Pancreas (tissue), 10 donors: ENCODE measurements around the gene SMOC2. TPM values are rescaled to one million over a fixed set of nuclear protein-coding genes. Genes with fewer than 3 reads are reported as not detected.

ENCODE experiments used
- ATAC-seq, 4 donors: fragments of 200-7000 bp; cut with Tn5 transposase; one replicate each; pipeline versions ENCODE4 v1.8.0 to v1.9.1; 2020; ENCODE audit warnings: mild to moderate bottlenecking in 4 of 4, moderate library complexity in 4 of 4
- DNase-seq, 6 donors: peaks; one replicate each; pipeline ENCODE4 v3.0.0-alpha.2; 2020
- FAIRE-seq: peaks from 2 replicates; lab custom pipeline; 2012; peaks lifted over from hg19 to GRCh38; lab: Jason Lieb, UNC
- H3K27ac ChIP-seq, 4 donors: fragments of 200-600 bp; sonication (generic); 1 replicate in 3 of 4; 2 replicates in 1 of 4; pipeline versions ENCODE4 v1.5.0 to v1.8.0; 2020
- H3K27me3 ChIP-seq, 4 donors: fragments of 200-600 bp; one replicate each; pipeline ENCODE4 v1.8.0; 2021
- H3K36me3 ChIP-seq, 3 donors: fragments of 200-600 bp; sonication (generic) in 1 of 3; one replicate each; pipeline versions ENCODE4 v1.5.0 to v1.8.0; 2020 to 2021
- H3K4me1 ChIP-seq, 3 donors: fragments of 200-600 bp; one replicate each; pipeline ENCODE4 v1.8.0; 2021
- H3K4me3 ChIP-seq, 4 donors: fragments of 200-600 bp; sonication (generic) in 2 of 4; one replicate each; pipeline versions ENCODE4 v1.5.0 to v1.8.0; 2020 to 2021
- H3K9me3 ChIP-seq, 4 donors: fragments of 200-600 bp; one replicate each; pipeline ENCODE4 v1.8.0; 2021
- CTCF ChIP-seq, 4 donors: fragments of 200-600 bp; sonication (generic) in 3 of 4; IDR thresholded peaks; one replicate each; pipeline versions ENCODE4 v1.5.0 to v1.8.0; 2021; ENCODE audit warnings: antibody characterized with exemption in 4 of 4
- WGBS, 2 donors: extraction: QIAGEN DNeasy Blood & Tissue Kit; methylation state at CpG; one replicate each; pipeline ENCODE4 v1.1.7; 2013; 5-methylcytosine and 5-hydroxymethylcytosine counted together
- intact Hi-C, 3 donors: fragments of 100-400 bp; cut with DNase I; formaldehyde crosslinking; loops; one replicate each; pipeline versions ENCODE4 v1.11.1 to v1.14.2; 2022
- polyA plus RNA-seq, 2 donors: library from polyadenylated mRNA; stranded (reverse); fragments of 200-250 nt; gene quantifications; one replicate each; pipeline ENCODE4 v1.2.3, GENCODE V29; 2013
- total RNA-seq, 6 donors: library from RNA; stranded (reverse); fragmentation: NEBNext Ultra II Directional in 4 of 6; extraction: Animal tissue kit (Norgen Biotek cat#: 25700) in 4 of 6; gene quantifications; one replicate each; pipeline versions ENCODE4 v1.2.1 to v1.2.4, GENCODE V29; 2021 to 2023
- donor health status: healthy with polysubstance abuse.
- donor health status: DM: no; HTN: no; CAD: no; lungs with moderate emphysema.
- donor health status: DM: no; HTN: no; CAD: no.
- donor health status: control.
- donor health status: control.
- donor health status: Bipolar disorder and iron deficiency.
- donor health status: DM: yes; HTN: yes; CAD: no.
- donor health status: DM: no; HTN: no; CAD: no.
- donor health status: DM: no; HTN: no; CAD: no.
- donor health status: DM: yes; HTN: yes; CAD: no.

SMOC2 gene
- total and polyA plus RNA-seq, 8 donors, result 2.5 to 18.4 (median 6.5) TPM

DNA sequence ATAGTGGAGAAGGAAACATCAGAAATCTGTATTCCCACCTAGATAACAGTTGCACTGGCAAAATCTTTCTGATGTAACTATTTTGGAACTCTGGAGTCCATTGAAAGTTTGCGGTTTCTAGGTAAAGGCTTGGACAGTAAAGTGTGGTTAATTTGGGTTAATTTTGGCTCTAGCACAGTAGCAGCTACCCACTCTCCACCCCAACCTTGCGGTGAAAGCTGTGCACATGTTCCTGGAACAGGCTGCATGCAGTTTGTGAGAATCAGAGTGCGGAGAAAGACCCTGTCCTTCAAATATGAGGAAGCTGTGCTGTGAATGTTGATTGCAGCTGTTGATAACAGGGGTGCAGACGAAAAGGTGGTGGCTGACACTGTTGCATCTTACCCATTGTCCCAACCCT lies 38.4 kb downstream of the SMOC2 start:
- Histone ChIP-seq H3K4me1 (no peaks in the 10 kb centered on the region), H3K9me3 (no peaks in the 10 kb centered on the region), H3K27me3 (no peaks in the 10 kb centered on the region), H3K4me3 (no peak overlapping the region), H3K27ac (no peak overlapping the region), H3K36me3 (no peaks in the 10 kb centered on the region)
- TF ChIP-seq CTCF (IDR thresholded peaks at IDR 0.05), result no peak
- DNase-seq, result no peak
- WGBS, 2 donors, result 91 to 94% methylated on average over 4 of the region's 4 CpGs
- FAIRE-seq, result no peak
- intact Hi-C loops, result no loop called here
- ATAC-seq, result no peak

GRCh38 chr6:168480481-168480880 lies 39.5 kb downstream of the SMOC2 start:
- FAIRE-seq, result no peak
- H3K27ac ChIP-seq, result no peak overlapping the region
- intact Hi-C loops, result no loop called here
- H3K4me1 ChIP-seq, result no peaks in the 10 kb centered on the region
- H3K4me3 ChIP-seq, result no peak overlapping the region
- H3K27me3 ChIP-seq, result no peaks in the 10 kb centered on the region
- H3K36me3 ChIP-seq, result no peaks in the 10 kb centered on the region
- no peak for TF ChIP-seq CTCF (IDR thresholded peaks at IDR 0.05)
- no peak for ATAC-seq
- no peak for DNase-seq
- no peaks in the 10 kb centered on the region for H3K9me3 ChIP-seq

DNA sequence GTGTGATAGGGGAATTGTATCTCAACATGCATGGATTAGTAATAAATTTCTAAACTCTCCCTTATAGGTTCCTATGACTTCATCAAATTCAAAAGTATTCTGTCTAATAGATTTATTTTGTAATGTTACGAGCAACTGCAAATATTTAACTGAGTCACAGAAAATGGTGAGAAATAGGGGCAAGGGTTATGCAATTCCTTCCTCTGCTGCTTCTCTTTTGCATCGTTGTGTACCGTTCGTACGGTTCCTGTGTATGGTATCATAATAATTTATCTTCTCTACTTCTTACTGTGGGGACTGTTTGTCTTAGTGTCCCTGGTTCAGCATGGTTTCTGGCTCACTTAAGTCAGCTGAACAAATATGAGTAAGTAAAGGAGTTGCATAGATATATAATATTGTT lies 44.8 kb downstream of the SMOC2 start:
- no peaks in the 10 kb centered on the region for H3K36me3 ChIP-seq
- TF ChIP-seq CTCF (IDR thresholded peaks at IDR 0.05), result no peak
- 28 to 32% methylated on average over 5 of the region's 5 CpGs for WGBS, 2 donors
- ATAC-seq, result peak in 1 of 4 donors; percentile 14
- no peak overlapping the region for H3K27ac ChIP-seq
- H3K27me3 ChIP-seq, result no peaks in the 10 kb centered on the region
- H3K9me3 ChIP-seq, result no peaks in the 10 kb centered on the region
- DNase-seq, result no peak
- H3K4me3 ChIP-seq, result no peak overlapping the region
- no peak for FAIRE-seq
- no peaks in the 10 kb centered on the region for H3K4me1 ChIP-seq
- intact Hi-C loops, result no loop called here

DNA sequence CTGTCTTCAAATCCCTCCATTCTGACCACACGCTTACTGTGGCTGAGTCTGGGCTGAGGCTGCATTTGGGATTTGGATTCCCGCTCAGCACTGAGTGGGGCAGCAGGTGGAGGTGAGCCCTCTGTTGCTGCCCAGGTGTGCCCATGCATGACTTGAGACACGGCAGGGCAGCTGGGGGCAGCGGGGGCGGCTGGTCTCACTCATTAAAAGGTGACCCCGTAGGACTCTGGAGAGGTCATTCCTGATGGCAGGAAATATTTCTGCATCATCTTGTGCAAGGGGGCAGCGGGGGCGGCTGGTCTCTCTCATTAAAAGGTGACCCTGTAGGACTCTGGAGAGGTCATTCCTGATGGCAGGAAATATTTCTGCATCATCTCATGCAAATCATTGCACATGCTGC lies 49.8 kb downstream of the SMOC2 start:
- no peak for DNase-seq
- 86 to 93% methylated on average over 8 of the region's 8 CpGs for WGBS, 2 donors
- intact Hi-C loops, result no loop called here
- H3K4me3 ChIP-seq, result no peak overlapping the region
- H3K4me1 ChIP-seq, result no peaks in the 10 kb centered on the region
- no peak for TF ChIP-seq CTCF (IDR thresholded peaks at IDR 0.05)
- ATAC-seq, result no peak
- H3K9me3 ChIP-seq, result no peaks in the 10 kb centered on the region
- H3K36me3 ChIP-seq, result no peaks in the 10 kb centered on the region
- FAIRE-seq, result no peak
- no peaks in the 10 kb centered on the region for H3K27me3 ChIP-seq
- no peak overlapping the region for H3K27ac ChIP-seq

DNA sequence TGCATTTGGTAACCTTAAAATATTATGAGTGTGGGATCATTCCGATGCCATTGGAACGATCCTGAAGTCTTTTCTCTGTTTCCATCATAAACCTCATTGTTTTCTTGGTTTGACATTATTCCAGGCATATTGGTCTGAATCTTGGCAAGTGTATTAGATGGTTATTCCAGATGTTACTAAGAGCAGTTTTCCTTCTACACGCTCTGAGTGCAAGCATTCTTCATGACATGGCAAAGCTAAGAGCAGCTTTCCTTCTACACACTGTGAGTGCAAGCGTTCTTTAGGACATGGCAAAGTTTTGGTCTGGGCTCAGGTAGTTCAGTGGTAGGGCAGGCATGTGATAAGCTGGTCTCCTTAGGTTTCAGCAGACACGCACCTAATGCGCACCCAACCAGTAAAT lies 53.0 kb downstream of the SMOC2 start:
- intact Hi-C loops, result no loop called here
- FAIRE-seq (no peak), DNase-seq (no peak), ATAC-seq (no peak)
- H3K9me3 ChIP-seq, result no peaks in the 10 kb centered on the region
- H3K27me3 ChIP-seq, result no peaks in the 10 kb centered on the region
- no peak for TF ChIP-seq CTCF (IDR thresholded peaks at IDR 0.05)
- no peak overlapping the region for H3K4me3 ChIP-seq
- H3K4me1 ChIP-seq, result no peaks in the 10 kb centered on the region
- WGBS, 2 donors, result 81 to 89% methylated on average over 6 of the region's 6 CpGs
- H3K36me3 ChIP-seq, result no peaks in the 10 kb centered on the region
- no peak overlapping the region for H3K27ac ChIP-seq
